KOPT-K1 (cell line): Measurements from ENCODE around the gene PITPNC1.

Experiments
- H3K27ac ChIP-seq: fragments of 200-600 bp; sonication (generic); 2 replicates; pipeline ENCODE4 v1.5.1; 2016; ENCODE audit warnings: antibody characterized with exemption, mild to moderate bottlenecking, low read depth, low read length; ENCODE audit not compliant: poor library complexity, severe bottlenecking
- H3K36me3 ChIP-seq: fragments of 200-600 bp; sonication (generic); 2 replicates; pipeline ENCODE4 v1.5.1; 2017; ENCODE audit warnings: antibody characterized with exemption, mild to moderate bottlenecking, low read length, moderate library complexity; ENCODE audit not compliant: insufficient read depth
- H3K9me3 ChIP-seq: fragments of 200-600 bp; sonication (generic); 2 replicates; pipeline ENCODE4 v1.5.1; 2017; ENCODE audit warnings: antibody characterized with exemption, low read length, mild to moderate bottlenecking; ENCODE audit not compliant: insufficient read depth, poor library complexity, severe bottlenecking

PITPNC1 gene

GRCh38 chr17:67443931-67444595, 67.0 kb downstream of the PITPNC1 start:
- H3K27ac ChIP-seq, result peak overlapping the region; percentile 97
- no peaks in the 10 kb centered on the region for H3K36me3 ChIP-seq

GRCh38 chr17:67448449-67448848, 71.4 kb downstream of the PITPNC1 start:
- H3K9me3 ChIP-seq, result no peaks in the 10 kb centered on the region
- H3K27ac ChIP-seq, result peak overlapping the region; percentile 92
- no peaks in the 10 kb centered on the region for H3K36me3 ChIP-seq

More at GRCh38 chr17:67443931-67444595, 67.0 kb downstream of the PITPNC1 start:
- no peaks in the 10 kb centered on the region for H3K9me3 ChIP-seq

GRCh38 chr17:67449065-67449464, 72.0 kb downstream of the PITPNC1 start:
- H3K9me3 ChIP-seq, result no peaks in the 10 kb centered on the region
- H3K36me3 ChIP-seq, result no peaks in the 10 kb centered on the region
- H3K27ac ChIP-seq, result peak overlapping the region; percentile 92

GRCh38 chr17:67449845-67450755, 73.0 kb downstream of the PITPNC1 start:
- peak overlapping the region; percentile 92 for H3K27ac ChIP-seq
- H3K9me3 ChIP-seq, result no peaks in the 10 kb centered on the region
- H3K36me3 ChIP-seq, result no peaks in the 10 kb centered on the region

- H3K27ac ChIP-seq, result peak overlapping the region; percentile 92
- H3K36me3 ChIP-seq, result peaks cover 3% of the 10 kb centered on the region; the same call in 1 of the 2 replicates
- peaks cover 9% of the 10 kb centered on the region for H3K9me3 ChIP-seq
Observed at GRCh38 chr17:67452681-67453554, 75.8 kb downstream of the PITPNC1 start.

- Histone ChIP-seq H3K9me3 (peaks cover 18% of the 10 kb centered on the region), H3K27ac (peak overlapping the region; percentile 92), H3K36me3 (peaks cover 5% of the 10 kb centered on the region; the same call in 1 of the 2 replicates)
Observed at GRCh38 chr17:67456103-67456502, 79.0 kb downstream of the PITPNC1 start.

- Histone ChIP-seq H3K27ac (peak overlapping the region; percentile 92), H3K36me3 (peaks cover 5% of the 10 kb centered on the region; the same call in 1 of the 2 replicates), H3K9me3 (peaks cover 18% of the 10 kb centered on the region)
Observed at GRCh38 chr17:67456889-67457288, 79.8 kb downstream of the PITPNC1 start.

GRCh38 chr17:67458203-67458602, 81.1 kb downstream of the PITPNC1 start:
- Histone ChIP-seq H3K27ac (no peak overlapping the region), H3K36me3 (peaks cover 5% of the 10 kb centered on the region; the same call in 1 of the 2 replicates), H3K9me3 (peaks cover 18% of the 10 kb centered on the region)

- Histone ChIP-seq H3K9me3 (peaks cover 18% of the 10 kb centered on the region), H3K36me3 (peaks cover 5% of the 10 kb centered on the region; the same call in 1 of the 2 replicates), H3K27ac (no peak overlapping the region)
Observed at GRCh38 chr17:67459985-67460384, 82.9 kb downstream of the PITPNC1 start.

- Histone ChIP-seq H3K27ac (peak overlapping the region; percentile 14), H3K9me3 (peaks cover 18% of the 10 kb centered on the region), H3K36me3 (peaks cover 5% of the 10 kb centered on the region; the same call in 1 of the 2 replicates)
Observed at GRCh38 chr17:67461228-67461780, 84.2 kb downstream of the PITPNC1 start.

- Histone ChIP-seq H3K9me3 (peaks cover 18% of the 10 kb centered on the region), H3K36me3 (peaks cover 5% of the 10 kb centered on the region; the same call in 1 of the 2 replicates), H3K27ac (peak overlapping the region; percentile 14)
Observed at GRCh38 chr17:67461876-67462275, 84.8 kb downstream of the PITPNC1 start.

GRCh38 chr17:67466251-67466796, 89.2 kb downstream of the PITPNC1 start:
- H3K27ac ChIP-seq, result peak overlapping the region; percentile 91
- H3K9me3 ChIP-seq, result peaks cover 3% of the 10 kb centered on the region
- no peaks in the 10 kb centered on the region for H3K36me3 ChIP-seq

GRCh38 chr17:67467500-67468455, 90.7 kb downstream of the PITPNC1 start:
- Histone ChIP-seq H3K9me3 (peaks cover 7% of the 10 kb centered on the region), H3K27ac (peak overlapping the region; percentile 91), H3K36me3 (no peaks in the 10 kb centered on the region)
